ENCODE measurements around the gene VMP1.
"Not testable (repeated sequence)": the region's sequence is repeated elsewhere in the genome, so short reads cannot be mapped to it uniquely, and the experiment has no call there.

The VMP1 gene

GRCh38 chr17:59779521-59779920, 72.1 kb downstream of the VMP1 start:
- DNase-seq (ENCODE audit: low spot score) = no peak

- DNase-seq (ENCODE audit: low spot score) = not testable (repeated sequence)
Observed at GRCh38 chr17:59780548-59780947, 73.1 kb downstream of the VMP1 start.

- DNase-seq (ENCODE audit: low spot score) = no peak
Observed at GRCh38 chr17:59783221-59784047, 76.0 kb downstream of the VMP1 start.

- no peak for DNase-seq (ENCODE audit: low spot score)
Observed at GRCh38 chr17:59785091-59785799, 77.8 kb downstream of the VMP1 start.

GRCh38 chr17:59786213-59786535, 78.7 kb downstream of the VMP1 start:
- DNase-seq (ENCODE audit: low spot score) = no peak

- DNase-seq (ENCODE audit: low spot score) = no peak
Observed at GRCh38 chr17:59786536-59787319, 79.3 kb downstream of the VMP1 start.

- DNase-seq (ENCODE audit: low spot score) = not testable (repeated sequence)
Observed at GRCh38 chr17:59789849-59790248, 82.4 kb downstream of the VMP1 start.

- not testable (repeated sequence) for DNase-seq (ENCODE audit: low spot score)
Observed at GRCh38 chr17:59790418-59790817, 83.0 kb downstream of the VMP1 start.

- DNase-seq (ENCODE audit: low spot score) = no peak
Observed at GRCh38 chr17:59790910-59791309, 83.5 kb downstream of the VMP1 start.

- DNase-seq (ENCODE audit: low spot score) = no peak
Observed at GRCh38 chr17:59791603-59792457, 84.4 kb downstream of the VMP1 start.

- not testable (repeated sequence) for DNase-seq (ENCODE audit: low spot score)
Observed at GRCh38 chr17:59792458-59792823, 85.0 kb downstream of the VMP1 start.

- DNase-seq (ENCODE audit: low spot score) = no peak
Observed at GRCh38 chr17:59793205-59793604, 85.8 kb downstream of the VMP1 start.

GRCh38 chr17:59796138-59796537, 88.7 kb downstream of the VMP1 start:
- no peak for DNase-seq (ENCODE audit: low spot score)

GRCh38 chr17:59796785-59797205, 89.3 kb downstream of the VMP1 start:
- DNase-seq (ENCODE audit: low spot score) = no peak

- DNase-seq (ENCODE audit: low spot score) = no peak
Observed at GRCh38 chr17:59798111-59798510, 90.7 kb downstream of the VMP1 start.

- DNase-seq (ENCODE audit: low spot score) = no peak
Observed at GRCh38 chr17:59800530-59800942, 93.1 kb downstream of the VMP1 start.

GRCh38 chr17:59802160-59802559, 94.7 kb downstream of the VMP1 start:
- no peak for DNase-seq (ENCODE audit: low spot score)

- no peak for DNase-seq (ENCODE audit: low spot score)
Observed at GRCh38 chr17:59804901-59805465, 97.5 kb downstream of the VMP1 start.

- not testable (repeated sequence) for DNase-seq (ENCODE audit: low spot score)
Observed at GRCh38 chr17:59806322-59806721, 98.9 kb downstream of the VMP1 start.

GRCh38 chr17:59807892-59808509, 100.5 kb downstream of the VMP1 start:
- DNase-seq (ENCODE audit: low spot score) = no peak

GRCh38 chr17:59810894-59811153, 103.4 kb downstream of the VMP1 start:
- DNase-seq (ENCODE audit: low spot score) = no peak
